ENCODE data around the gene TMEM201. TPM values are rescaled to one million over a fixed set of nuclear protein-coding genes. Genes with fewer than 3 reads are reported as not detected.

The TMEM201 gene
- total RNA-seq, 1 donor from 2014 or later, result 24.6 TPM

- H3K27ac Mint-ChIP-seq, result peak overlapping the region; percentile 67
- H3K4me1 Mint-ChIP-seq (ENCODE audit: low read depth), result no peaks in the 10 kb centered on the region
- no peaks in the 10 kb centered on the region for H3K27me3 Mint-ChIP-seq
- no peak for TF ChIP-seq CTCF (IDR thresholded peaks at IDR 0.05; ENCODE audit: unreplicated experiment)
- peaks cover 1% of the 10 kb centered on the region for H3K36me3 Mint-ChIP-seq (ENCODE audit: insufficient read depth)
- no peak overlapping the region for H3K4me3 Mint-ChIP-seq (ENCODE audit: low read depth)
- no peak for DNase-seq (ENCODE audit: low spot score, unreplicated experiment)
- no peaks in the 10 kb centered on the region for H3K9me3 Mint-ChIP-seq (ENCODE audit: low read depth)
Measured at GRCh38 chr1:9612871-9613624, 24.3 kb downstream of the TMEM201 start.

DNA sequence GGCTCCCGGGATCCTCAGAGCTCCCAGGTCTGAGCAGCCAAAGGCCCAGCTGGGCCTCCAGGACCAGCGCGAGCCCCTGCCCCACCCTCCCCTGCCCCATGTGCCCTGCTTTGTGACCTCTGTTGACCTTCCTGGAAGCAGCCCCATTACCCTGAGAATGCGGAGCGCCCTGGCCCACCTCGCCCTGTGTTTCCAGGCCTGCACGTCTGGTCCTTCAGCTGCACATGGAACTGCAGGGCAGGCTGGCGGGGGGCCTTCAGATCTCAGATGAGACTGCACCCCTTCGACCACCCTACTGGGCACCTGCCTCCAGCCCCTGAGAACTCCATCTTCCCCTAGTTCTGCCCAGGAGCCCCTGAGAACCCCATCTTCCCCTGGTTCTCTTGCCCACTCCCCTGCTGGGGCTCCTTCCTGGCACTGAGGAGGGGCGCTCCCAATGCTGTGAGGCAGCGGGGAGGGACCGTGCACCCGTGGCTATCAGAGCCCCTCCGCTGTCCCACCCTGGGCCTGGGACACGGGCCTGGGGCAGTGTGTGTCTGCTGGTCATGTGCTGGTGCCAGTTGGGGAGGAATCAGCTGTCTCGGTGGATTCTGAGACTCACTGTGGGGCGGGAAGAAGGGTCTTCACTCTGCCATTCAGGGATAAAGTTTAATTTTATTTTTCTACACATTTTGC is 25.1 kb downstream of the TMEM201 start:
- Mint-ChIP-seq H3K9me3 (ENCODE audit: low read depth) (no peaks in the 10 kb centered on the region), H3K27me3 (peaks cover under 1% of the 10 kb centered on the region)

DNA sequence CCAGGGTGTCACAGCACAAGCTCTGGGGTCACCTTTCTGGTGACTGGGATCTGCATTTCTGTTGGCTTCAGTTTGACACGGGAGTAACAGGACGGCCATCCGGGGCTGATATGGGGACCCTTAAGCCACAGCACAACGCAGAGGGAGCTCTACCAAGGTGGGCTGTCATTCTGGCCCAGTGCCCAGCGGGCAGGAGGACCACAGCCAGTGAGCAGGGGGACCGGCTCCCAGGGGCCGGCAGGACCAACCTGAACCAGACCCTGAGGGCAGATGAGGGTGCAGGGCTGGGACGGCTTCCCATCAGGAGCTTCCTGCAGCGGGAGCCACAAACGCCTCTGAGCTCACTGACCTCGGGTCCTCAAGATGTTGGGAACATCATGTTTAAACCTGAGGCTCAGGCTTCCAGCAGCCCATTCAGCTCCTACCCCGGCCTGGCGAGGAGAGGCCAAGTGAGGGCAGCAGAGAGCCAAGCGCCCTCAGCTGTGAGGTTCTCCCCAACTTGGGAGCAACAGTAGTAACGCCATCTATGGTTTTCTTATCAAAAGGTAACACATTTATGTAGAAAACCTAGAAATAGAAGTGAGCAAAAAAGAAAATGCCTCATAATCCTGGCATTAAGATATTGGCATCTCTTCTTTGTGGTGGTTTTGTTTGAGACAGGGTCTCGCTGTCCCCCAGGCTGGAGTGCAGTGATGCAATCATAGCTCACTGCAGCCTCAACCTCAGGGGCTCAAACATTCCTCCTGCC is 26.8 kb downstream of the TMEM201 start:
- DNase-seq (ENCODE audit: low spot score, unreplicated experiment), result no peak
- Mint-ChIP-seq H3K27me3 (peaks cover 6% of the 10 kb centered on the region), H3K36me3 (ENCODE audit: insufficient read depth) (peaks cover 1% of the 10 kb centered on the region), H3K27ac (no peak overlapping the region), H3K9me3 (ENCODE audit: low read depth) (no peaks in the 10 kb centered on the region), H3K4me3 (ENCODE audit: low read depth) (no peak overlapping the region), H3K4me1 (ENCODE audit: low read depth) (no peaks in the 10 kb centered on the region)
- peak; percentile 65 for TF ChIP-seq CTCF (IDR thresholded peaks at IDR 0.05; ENCODE audit: unreplicated experiment)

More for the DNA sequence above, 25.1 kb downstream of the TMEM201 start:
- H3K4me1 Mint-ChIP-seq (ENCODE audit: low read depth), result no peaks in the 10 kb centered on the region
- no peak for DNase-seq (ENCODE audit: low spot score, unreplicated experiment)
- peaks cover 1% of the 10 kb centered on the region for H3K36me3 Mint-ChIP-seq (ENCODE audit: insufficient read depth)
- no peak overlapping the region for H3K27ac Mint-ChIP-seq
- no peak overlapping the region for H3K4me3 Mint-ChIP-seq (ENCODE audit: low read depth)
- no peak for TF ChIP-seq CTCF (IDR thresholded peaks at IDR 0.05; ENCODE audit: unreplicated experiment)

DNA sequence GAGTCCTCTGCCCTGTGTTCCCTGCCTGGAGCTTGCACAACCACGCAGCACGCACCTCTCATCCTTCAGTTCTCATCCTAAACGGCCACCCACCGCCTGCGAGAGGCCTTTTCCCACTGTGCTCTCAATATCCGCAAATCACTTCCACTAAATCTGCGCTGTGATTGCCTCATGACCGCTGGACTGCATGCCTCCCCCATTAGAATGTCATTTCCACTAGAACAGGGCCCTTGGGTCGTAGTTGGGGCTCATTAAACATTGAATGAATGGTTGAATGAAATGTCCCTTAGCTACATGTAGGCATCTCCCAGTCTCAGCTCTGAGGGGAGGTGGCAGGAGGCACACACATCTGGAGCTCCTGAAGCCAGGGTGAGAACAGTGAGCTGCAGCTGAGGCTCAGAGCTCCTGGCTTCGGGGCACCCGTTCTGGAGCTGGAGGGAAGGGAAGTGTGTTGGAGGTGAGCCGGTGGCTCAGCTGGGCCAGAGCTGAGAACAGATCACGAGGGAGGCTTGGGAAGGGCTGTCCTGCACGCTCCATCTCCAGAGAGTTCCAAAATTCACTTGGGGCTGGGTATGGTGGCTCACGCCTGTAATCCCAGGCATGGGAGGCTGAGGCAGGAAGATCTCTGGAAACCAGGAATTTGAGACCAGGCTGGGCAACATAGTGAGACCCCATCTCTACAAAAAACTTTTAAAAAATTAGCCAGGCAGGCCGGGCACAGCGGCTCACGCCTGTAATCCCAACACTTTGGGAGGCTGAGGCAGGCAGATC is 30.4 kb downstream of the TMEM201 start:
- H3K27ac Mint-ChIP-seq, result no peak overlapping the region
- H3K4me3 Mint-ChIP-seq (ENCODE audit: low read depth), result no peak overlapping the region
- H3K27me3 Mint-ChIP-seq, result peaks cover 8% of the 10 kb centered on the region
- DNase-seq (ENCODE audit: low spot score, unreplicated experiment), result no peak
- no peaks in the 10 kb centered on the region for H3K9me3 Mint-ChIP-seq (ENCODE audit: low read depth)
- no peaks in the 10 kb centered on the region for H3K4me1 Mint-ChIP-seq (ENCODE audit: low read depth)
- no peaks in the 10 kb centered on the region for H3K36me3 Mint-ChIP-seq (ENCODE audit: insufficient read depth)
- TF ChIP-seq CTCF (IDR thresholded peaks at IDR 0.05; ENCODE audit: unreplicated experiment), result no peak

DNA sequence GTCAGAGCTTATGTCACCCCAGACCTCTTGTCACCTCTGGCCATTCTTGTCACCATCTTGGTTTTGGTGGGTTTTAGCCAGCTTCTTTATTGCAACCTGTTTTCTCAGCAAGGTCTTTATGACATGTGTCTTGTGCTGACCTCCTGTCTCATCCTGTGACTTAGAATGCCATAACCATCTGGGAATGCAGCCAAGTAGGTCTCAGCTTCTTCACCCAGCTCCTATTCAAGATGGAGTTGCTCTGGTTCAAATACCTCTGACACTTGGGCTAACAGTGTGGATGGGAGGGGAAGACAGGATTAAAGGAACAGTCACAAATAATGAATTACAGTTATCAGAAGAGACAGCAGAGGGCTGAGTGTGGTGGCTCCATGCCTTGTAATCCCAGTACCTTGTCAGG is 32.3 kb downstream of the TMEM201 start:
- Mint-ChIP-seq H3K4me1 (ENCODE audit: low read depth) (no peaks in the 10 kb centered on the region), H3K27ac (no peak overlapping the region), H3K9me3 (ENCODE audit: low read depth) (no peaks in the 10 kb centered on the region), H3K36me3 (ENCODE audit: insufficient read depth) (no peaks in the 10 kb centered on the region), H3K27me3 (peaks cover 11% of the 10 kb centered on the region), H3K4me3 (ENCODE audit: low read depth) (no peak overlapping the region)
- DNase-seq (ENCODE audit: low spot score, unreplicated experiment), result no peak
- TF ChIP-seq CTCF (IDR thresholded peaks at IDR 0.05; ENCODE audit: unreplicated experiment), result no peak

Measured in progenitor cell of endocrine pancreas (in vitro differentiated cells).